ENCODE results near the gene UACA.

The UACA gene

DNA sequence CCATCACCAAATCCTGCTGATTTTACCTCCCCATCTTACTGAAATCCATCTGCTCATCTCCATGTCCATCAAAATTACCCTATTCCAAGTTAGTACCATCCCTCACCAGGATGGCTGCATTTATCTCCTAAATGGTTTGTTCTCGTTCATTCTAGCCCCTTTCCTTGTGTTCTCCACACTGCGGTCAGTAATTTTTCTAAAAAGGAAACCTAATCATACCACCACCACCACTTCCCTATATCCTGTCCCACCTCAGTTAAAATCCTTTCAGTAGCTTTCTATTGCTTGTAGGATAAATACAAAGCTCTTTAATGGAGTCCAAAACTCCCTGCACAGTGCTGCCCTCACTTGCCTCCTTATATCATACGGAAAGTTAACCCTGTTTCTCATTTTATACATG is 51.1 kb downstream of the UACA start:
- no peak overlapping the region for H3K4me3 ChIP-seq (ENCODE audit: control insufficient read depth in 1 of 7, extremely low read depth in 1 of 7, insufficient read depth in 4 of 7, low read depth in 2 of 7, low read length in 6 of 7)
- H3K9me3 ChIP-seq (ENCODE audit: control extremely low read depth in 1 of 5, control insufficient read depth in 4 of 5, insufficient read depth in 2 of 5, low read depth in 1 of 5, low read length in 4 of 5) = peaks cover 0 to 1% (median 0%) of the 10 kb centered on the region in 5 experiments
- no peaks in the 10 kb centered on the region for H3K36me3 ChIP-seq (ENCODE audit: control insufficient read depth in 4 of 4, insufficient read depth in 4 of 4, low read length in 3 of 4)
- H3K27ac ChIP-seq (ENCODE audit: insufficient read depth in 1 of 2, low read depth in 1 of 2, low read length in 2 of 2, poor library complexity in 1 of 2, severe bottlenecking in 2 of 2) = no peak overlapping the region
- peaks cover 6 to 39% (median 16%) of the 10 kb centered on the region in 5 experiments for H3K27me3 ChIP-seq (replicated peaks in 2 of 5; ENCODE audit: control insufficient read depth in 4 of 5, insufficient read depth in 5 of 5, low read length in 4 of 5)
- 0% methylated on average over 2 of the region's 3 CpGs for WGBS (ENCODE audit: insufficient coverage)
- H3K4me1 ChIP-seq (ENCODE audit: control extremely low read depth in 1 of 4, control insufficient read depth in 4 of 4, insufficient read depth in 4 of 4, low read length in 3 of 4) = peaks cover 2 to 10% (median 5%) of the 10 kb centered on the region in 4 experiments
- ChIA-PET POLR2A (no interaction called here), CTCF (interaction anchor here (1.1 kb wide), 1 partner anchor 40 kb away, joined by 3 read pairs; no protein-coding TSS in a partner anchor)
- DNase-seq = peak; percentile 13 to 69 (median 67)

DNA sequence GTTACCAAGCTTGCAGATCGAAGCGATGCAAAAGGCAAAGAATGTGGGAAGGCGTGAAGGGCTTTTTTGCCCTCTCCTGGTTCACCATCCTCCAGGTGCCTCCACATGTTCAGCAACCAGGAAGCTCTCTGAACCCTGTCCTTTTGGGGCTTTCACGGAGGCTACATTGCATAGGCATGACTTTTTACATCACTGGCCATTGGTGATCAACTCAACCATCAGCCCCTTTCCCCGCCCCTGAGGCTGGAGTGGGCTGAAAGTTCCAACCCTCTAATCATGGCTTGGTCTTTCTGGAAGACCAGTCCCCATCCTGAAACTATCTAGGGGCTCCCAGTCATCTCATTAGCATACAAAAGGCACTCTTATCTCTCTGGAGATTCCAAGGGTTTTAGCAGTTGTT is 52.6 kb downstream of the UACA start:
- 96% methylated on average over 5 of the region's 5 CpGs for WGBS (ENCODE audit: insufficient coverage)
- Histone ChIP-seq H3K27me3 (replicated peaks in 2 of 5; ENCODE audit: control insufficient read depth in 4 of 5, insufficient read depth in 5 of 5, low read length in 4 of 5) (peaks cover 6 to 34% (median 16%) of the 10 kb centered on the region in 5 experiments), H3K36me3 (ENCODE audit: control insufficient read depth in 4 of 4, insufficient read depth in 4 of 4, low read length in 3 of 4) (no peaks in the 10 kb centered on the region), H3K9me3 (ENCODE audit: control extremely low read depth in 1 of 5, control insufficient read depth in 4 of 5, insufficient read depth in 2 of 5, low read depth in 1 of 5, low read length in 4 of 5) (peaks cover 0 to 8% (median 0%) of the 10 kb centered on the region in 5 experiments), H3K4me3 (ENCODE audit: control insufficient read depth in 1 of 7, extremely low read depth in 1 of 7, insufficient read depth in 4 of 7, low read depth in 2 of 7, low read length in 6 of 7) (no peak overlapping the region), H3K27ac (ENCODE audit: insufficient read depth in 1 of 2, low read depth in 1 of 2, low read length in 2 of 2, poor library complexity in 1 of 2, severe bottlenecking in 2 of 2) (no peak overlapping the region), H3K4me1 (ENCODE audit: control extremely low read depth in 1 of 4, control insufficient read depth in 4 of 4, insufficient read depth in 4 of 4, low read length in 3 of 4) (peaks cover 2 to 10% (median 5%) of the 10 kb centered on the region in 4 experiments)
- ChIA-PET CTCF (interaction anchor here (0.6 kb wide), 1 partner anchor 475 kb away, joined by 3 read pairs; no protein-coding TSS in a partner anchor), POLR2A (no interaction called here)
- no peak for DNase-seq

DNA sequence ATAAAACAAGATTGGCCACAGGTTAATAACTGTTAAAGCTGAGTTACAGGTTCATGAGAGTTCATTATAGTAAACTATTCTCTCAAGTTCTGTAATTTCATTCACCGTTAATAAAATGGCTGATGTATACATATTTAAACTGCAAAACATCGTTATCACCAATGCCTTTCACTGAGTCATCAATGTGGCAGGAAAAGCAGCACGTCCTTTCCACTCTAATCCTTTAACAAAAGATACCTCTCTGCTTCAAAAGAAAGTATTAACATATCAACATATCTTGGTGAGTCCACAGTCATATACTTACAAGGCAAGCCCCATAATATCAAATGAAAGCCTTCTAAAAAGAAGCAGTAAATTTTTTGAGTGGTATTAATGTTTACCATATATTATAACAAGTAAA is 54.5 kb downstream of the UACA start:
- WGBS (ENCODE audit: insufficient coverage) = 88% methylated on average over 2 of the region's 3 CpGs
- CTCF ChIA-PET = interaction anchor here (1.3 kb wide), 1 partner anchor 30 kb away, joined by 4 read pairs; no protein-coding TSS in a partner anchor
- H3K36me3 ChIP-seq (ENCODE audit: control insufficient read depth in 4 of 4, insufficient read depth in 4 of 4, low read length in 3 of 4) = no peaks in the 10 kb centered on the region
- no peak overlapping the region for H3K27ac ChIP-seq (ENCODE audit: insufficient read depth in 1 of 2, low read depth in 1 of 2, low read length in 2 of 2, poor library complexity in 1 of 2, severe bottlenecking in 2 of 2)
- H3K9me3 ChIP-seq (ENCODE audit: control extremely low read depth in 1 of 5, control insufficient read depth in 4 of 5, insufficient read depth in 2 of 5, low read depth in 1 of 5, low read length in 4 of 5) = peaks cover 0 to 8% (median 0%) of the 10 kb centered on the region in 5 experiments
- DNase-seq = no peak
- H3K4me3 ChIP-seq (ENCODE audit: control insufficient read depth in 1 of 7, extremely low read depth in 1 of 7, insufficient read depth in 4 of 7, low read depth in 2 of 7, low read length in 6 of 7) = no peak overlapping the region
- H3K4me1 ChIP-seq (ENCODE audit: control extremely low read depth in 1 of 4, control insufficient read depth in 4 of 4, insufficient read depth in 4 of 4, low read length in 3 of 4) = peaks cover 2 to 10% (median 5%) of the 10 kb centered on the region in 4 experiments
- H3K27me3 ChIP-seq (replicated peaks in 2 of 5; ENCODE audit: control insufficient read depth in 4 of 5, insufficient read depth in 5 of 5, low read length in 4 of 5) = peaks cover 8 to 32% (median 10%) of the 10 kb centered on the region in 5 experiments
- POLR2A ChIA-PET = no interaction called here

DNA sequence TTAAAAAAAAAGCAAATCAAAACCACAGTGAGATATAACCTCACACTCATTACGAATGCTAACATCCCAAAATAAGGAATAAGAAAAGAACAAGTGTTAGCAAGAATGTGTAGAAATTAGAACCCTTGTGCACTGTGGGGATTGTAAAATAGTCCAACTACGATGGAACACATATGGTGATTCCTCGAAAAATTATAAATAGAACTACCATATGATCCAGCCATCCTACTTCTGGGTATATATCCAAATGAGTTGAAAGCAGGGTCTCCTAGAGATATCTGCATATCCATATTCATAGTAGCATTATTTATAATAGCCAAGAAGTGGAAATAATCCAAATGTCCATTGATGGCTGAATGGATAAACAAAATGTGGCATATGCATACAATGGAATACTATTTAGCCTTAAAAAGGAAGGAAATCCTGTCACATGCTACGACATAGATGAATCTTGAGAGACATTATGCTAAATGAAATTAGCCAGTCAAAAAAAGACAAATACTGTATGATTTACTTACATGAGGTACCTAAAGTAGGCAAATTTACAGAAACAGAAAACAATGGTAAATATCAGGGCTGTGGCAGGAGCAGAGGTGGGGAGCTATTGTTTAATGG is 55.6 kb downstream of the UACA start:
- Histone ChIP-seq H3K4me1 (ENCODE audit: control extremely low read depth in 1 of 4, control insufficient read depth in 4 of 4, insufficient read depth in 4 of 4, low read length in 3 of 4) (peaks cover 2 to 10% (median 5%) of the 10 kb centered on the region in 4 experiments), H3K9me3 (ENCODE audit: control extremely low read depth in 1 of 5, control insufficient read depth in 4 of 5, insufficient read depth in 2 of 5, low read depth in 1 of 5, low read length in 4 of 5) (peaks cover 0 to 8% (median 0%) of the 10 kb centered on the region in 5 experiments), H3K36me3 (ENCODE audit: control insufficient read depth in 4 of 4, insufficient read depth in 4 of 4, low read length in 3 of 4) (no peaks in the 10 kb centered on the region), H3K4me3 (ENCODE audit: control insufficient read depth in 1 of 7, extremely low read depth in 1 of 7, insufficient read depth in 4 of 7, low read depth in 2 of 7, low read length in 6 of 7) (no peak overlapping the region), H3K27me3 (replicated peaks in 2 of 5; ENCODE audit: control insufficient read depth in 4 of 5, insufficient read depth in 5 of 5, low read length in 4 of 5) (peaks cover 7 to 30% (median 10%) of the 10 kb centered on the region in 5 experiments), H3K27ac (ENCODE audit: insufficient read depth in 1 of 2, low read depth in 1 of 2, low read length in 2 of 2, poor library complexity in 1 of 2, severe bottlenecking in 2 of 2) (no peak overlapping the region)
- POLR2A ChIA-PET = no interaction called here
- no peak for DNase-seq
- CTCF ChIA-PET = interaction anchor here (1.3 kb wide), 1 partner anchor 29 kb away, joined by 4 read pairs; no protein-coding TSS in a partner anchor
- no CpG with 5 or more reads among the region's 4 CpGs for WGBS (ENCODE audit: insufficient coverage)

DNA sequence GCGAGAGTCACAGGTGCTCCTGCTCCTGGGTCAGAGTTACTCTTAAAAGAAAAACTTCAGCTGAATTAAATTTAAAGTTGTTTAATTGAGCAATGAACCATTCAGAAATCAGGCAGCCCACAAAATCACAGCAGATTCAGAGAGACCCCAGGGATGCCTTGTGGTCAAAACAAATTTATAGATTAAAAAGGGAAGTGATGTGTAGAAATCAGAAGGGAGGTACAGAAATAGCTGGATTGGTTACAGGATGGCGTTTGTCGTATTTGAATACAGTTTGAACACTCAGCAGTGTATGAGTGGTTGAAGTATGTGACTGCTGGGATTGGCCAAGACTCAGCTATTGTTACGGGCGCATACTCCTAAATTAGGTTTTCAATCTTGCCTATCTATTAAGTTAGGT is 58.6 kb downstream of the UACA start:
- Histone ChIP-seq H3K27ac (ENCODE audit: insufficient read depth in 1 of 2, low read depth in 1 of 2, low read length in 2 of 2, poor library complexity in 1 of 2, severe bottlenecking in 2 of 2) (no peak overlapping the region), H3K36me3 (ENCODE audit: control insufficient read depth in 4 of 4, insufficient read depth in 4 of 4, low read length in 3 of 4) (no peaks in the 10 kb centered on the region), H3K27me3 (replicated peaks in 2 of 5; ENCODE audit: control insufficient read depth in 4 of 5, insufficient read depth in 5 of 5, low read length in 4 of 5) (peaks cover 3 to 30% (median 8%) of the 10 kb centered on the region in 5 experiments), H3K4me1 (ENCODE audit: control extremely low read depth in 1 of 4, control insufficient read depth in 4 of 4, insufficient read depth in 4 of 4, low read length in 3 of 4) (no peaks in the 10 kb centered on the region), H3K4me3 (ENCODE audit: control insufficient read depth in 1 of 7, extremely low read depth in 1 of 7, insufficient read depth in 4 of 7, low read depth in 2 of 7, low read length in 6 of 7) (no peak overlapping the region), H3K9me3 (ENCODE audit: control extremely low read depth in 1 of 5, control insufficient read depth in 4 of 5, insufficient read depth in 2 of 5, low read depth in 1 of 5, low read length in 4 of 5) (peaks cover 0 to 8% (median 0%) of the 10 kb centered on the region in 5 experiments)
- 95% methylated on average over 3 of the region's 5 CpGs for WGBS (ENCODE audit: insufficient coverage)
- POLR2A ChIA-PET = no interaction called here
- peak in 1 of 3 donors; percentile 6 for DNase-seq
- CTCF ChIA-PET = interaction anchor here (0.7 to 1.6 kb wide), 4 partner anchors 11 to 24 kb away, joined by 3 read pairs; no protein-coding TSS in a partner anchor

DNA sequence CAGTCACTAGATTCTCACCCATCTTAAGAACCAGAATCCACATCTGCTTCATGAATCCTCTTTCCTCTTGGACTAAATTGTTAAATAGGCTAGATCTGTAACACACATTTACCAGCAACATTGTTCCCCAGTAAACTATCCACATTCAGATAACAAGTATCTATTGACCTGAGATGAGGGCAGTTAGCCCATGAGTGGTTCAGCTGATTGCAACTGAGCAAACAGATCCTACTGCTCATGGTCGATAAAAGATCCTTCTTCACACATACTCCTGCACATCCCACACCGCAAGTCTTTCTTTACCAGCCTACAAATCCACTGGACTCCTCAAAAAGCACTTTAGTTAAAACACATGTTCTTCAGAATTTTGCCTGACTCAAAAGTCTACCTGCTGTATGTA is 59.2 kb downstream of the UACA start:
- Histone ChIP-seq H3K9me3 (ENCODE audit: control extremely low read depth in 1 of 5, control insufficient read depth in 4 of 5, insufficient read depth in 2 of 5, low read depth in 1 of 5, low read length in 4 of 5) (peaks cover 0 to 8% (median 0%) of the 10 kb centered on the region in 5 experiments), H3K27ac (ENCODE audit: insufficient read depth in 1 of 2, low read depth in 1 of 2, low read length in 2 of 2, poor library complexity in 1 of 2, severe bottlenecking in 2 of 2) (no peak overlapping the region), H3K27me3 (replicated peaks in 2 of 5; ENCODE audit: control insufficient read depth in 4 of 5, insufficient read depth in 5 of 5, low read length in 4 of 5) (peaks cover 3 to 30% (median 8%) of the 10 kb centered on the region in 5 experiments), H3K4me3 (ENCODE audit: control insufficient read depth in 1 of 7, extremely low read depth in 1 of 7, insufficient read depth in 4 of 7, low read depth in 2 of 7, low read length in 6 of 7) (no peak overlapping the region), H3K4me1 (ENCODE audit: control extremely low read depth in 1 of 4, control insufficient read depth in 4 of 4, insufficient read depth in 4 of 4, low read length in 3 of 4) (no peaks in the 10 kb centered on the region), H3K36me3 (ENCODE audit: control insufficient read depth in 4 of 4, insufficient read depth in 4 of 4, low read length in 3 of 4) (no peaks in the 10 kb centered on the region)
- 100% methylated on average over 1 of the region's 2 CpGs for WGBS (ENCODE audit: insufficient coverage)
- ChIA-PET CTCF (interaction anchor here (0.7 to 1.6 kb wide), 5 partner anchors 13 to 24 kb away, joined by 3 to 5 read pairs (median 3); no protein-coding TSS in a partner anchor), POLR2A (no interaction called here)
- no peak for DNase-seq

All from common myeloid progenitor, CD34-positive (primary cell).